IPS DF 4.7 (cell line): ENCODE measurements around the gene SKIC8.

Source experiments
- DNase-seq: peaks from one replicate; pipeline ENCODE4 v3.0.0-alpha.2; 2013; ENCODE audit warnings: low spot score; ENCODE audit errors: extremely low read depth

SKIC8 gene

GRCh38 chr15:78292219-78292618, 7.2 kb downstream of the SKIC8 start:
- no peak for DNase-seq

- no peak for DNase-seq
These were observed 7.7 kb downstream of the SKIC8 start for GRCh38 chr15:78291698-78292097.

DNA sequence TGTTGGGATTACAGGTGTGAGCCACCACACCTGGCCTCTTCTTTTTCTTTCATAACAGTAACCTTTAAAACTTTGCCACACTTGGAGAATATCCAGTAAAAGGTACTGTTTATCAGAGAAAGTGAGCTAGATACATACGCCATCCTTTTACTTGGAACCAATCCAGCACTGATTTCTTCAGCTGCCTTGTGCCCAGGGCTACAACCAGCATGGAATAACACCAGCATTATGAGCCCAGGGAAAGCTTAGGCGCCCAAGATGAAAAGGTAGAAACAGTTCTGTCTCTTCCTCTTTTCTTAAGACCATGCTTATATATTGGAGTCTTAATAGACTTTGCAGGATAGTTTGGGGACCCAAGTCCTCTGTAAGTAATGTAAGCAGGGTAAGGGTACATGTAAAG, 8.4 kb downstream of the SKIC8 start:
- no peak for DNase-seq

DNA sequence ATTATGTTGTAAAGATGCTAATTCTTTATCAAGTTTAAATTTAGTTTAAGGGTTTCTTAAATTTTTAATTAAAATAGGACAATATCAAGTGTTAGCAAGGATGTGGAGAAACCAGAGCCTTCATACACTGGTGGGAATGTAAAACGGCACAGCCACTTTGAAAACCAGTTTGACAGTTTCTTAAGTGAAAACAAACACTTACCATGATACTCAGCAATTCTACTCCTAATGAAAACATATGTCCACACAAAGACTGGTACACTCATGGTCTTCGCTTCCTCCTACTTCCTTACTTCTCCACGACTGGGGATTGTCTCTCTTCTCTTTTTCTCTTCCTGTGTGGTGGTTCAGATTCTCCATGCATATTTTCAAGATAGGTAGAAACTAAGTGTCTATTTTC, 9.2 kb downstream of the SKIC8 start:
- no peak for DNase-seq

DNA sequence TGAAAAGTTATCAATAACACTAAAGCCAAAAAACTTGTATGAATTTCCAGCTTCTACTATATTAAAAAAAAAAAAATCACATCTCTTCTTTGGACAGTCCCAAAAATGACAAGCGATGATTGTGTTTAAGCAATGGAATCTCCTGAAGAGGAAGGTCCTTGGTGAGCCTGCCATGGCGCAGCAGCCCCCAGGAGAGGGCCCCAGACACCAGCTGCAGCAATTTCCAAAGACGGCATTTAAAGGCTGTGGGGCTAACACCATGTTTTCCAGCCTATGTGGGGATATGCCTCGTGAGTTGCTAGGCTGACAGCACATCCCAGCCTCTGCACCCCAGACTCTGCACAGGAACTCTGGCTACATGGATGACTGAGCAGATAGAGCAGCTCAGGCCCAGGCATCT, 14.7 kb downstream of the SKIC8 start:
- no peak for DNase-seq

DNA sequence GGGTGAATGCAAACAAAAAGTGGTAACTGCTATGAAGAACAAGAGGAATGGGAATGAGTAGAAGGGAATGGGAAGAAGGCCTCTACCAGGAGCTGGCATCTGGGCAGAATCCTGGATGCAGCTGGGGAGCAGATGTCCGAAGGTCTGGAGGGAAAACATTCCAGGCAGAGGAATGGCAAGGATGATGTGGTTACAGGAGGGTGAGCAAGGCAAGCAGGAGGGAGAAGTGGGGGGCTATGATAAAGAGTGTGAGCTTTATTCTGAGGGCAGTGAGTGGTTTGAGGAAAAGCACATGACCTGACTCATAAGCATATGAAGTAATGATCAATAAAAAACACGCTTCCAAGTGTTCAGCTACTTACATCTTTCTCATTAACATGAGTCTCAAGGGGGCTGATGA, 17.1 kb downstream of the SKIC8 start:
- DNase-seq, result no peak

DNA sequence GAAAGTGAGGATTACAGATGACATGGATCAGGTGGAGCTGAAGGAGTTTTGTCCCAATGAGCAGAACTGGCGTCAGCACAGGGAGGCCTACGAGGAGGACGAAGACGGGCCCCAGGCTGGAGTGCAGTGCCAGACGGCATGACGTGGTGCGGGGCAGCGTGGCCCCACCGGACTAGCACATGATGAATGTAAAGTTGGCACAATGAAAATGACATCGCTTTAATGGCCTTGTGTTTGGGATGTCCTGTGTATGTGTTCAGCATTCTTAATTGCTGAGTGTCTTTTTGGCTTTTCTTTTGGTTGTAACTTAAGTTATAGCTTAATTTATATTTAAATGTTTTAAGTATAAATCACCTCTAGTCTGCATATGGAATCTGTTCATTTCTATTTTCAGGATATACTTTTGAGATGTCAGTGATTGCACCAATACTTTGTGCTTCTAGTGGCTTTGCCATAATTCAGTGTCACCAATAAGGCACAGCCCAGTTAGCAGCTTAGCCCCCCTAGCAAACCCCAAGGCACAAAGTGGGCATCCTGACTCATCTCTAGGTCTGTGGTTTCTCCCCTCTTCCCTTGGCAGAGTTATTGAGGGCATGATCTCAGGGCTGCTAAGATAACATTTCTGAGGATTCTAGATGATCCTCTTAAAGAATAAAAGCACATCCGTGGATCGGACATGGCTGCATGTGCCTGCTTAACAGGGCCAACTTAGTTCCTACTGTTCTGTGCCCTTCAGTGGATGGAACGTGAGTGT, 18.9 kb downstream of the SKIC8 start:
- no peak for DNase-seq

GRCh38 chr15:78276064-78276943, 23.1 kb downstream of the SKIC8 start:
- DNase-seq, result no peak

DNA sequence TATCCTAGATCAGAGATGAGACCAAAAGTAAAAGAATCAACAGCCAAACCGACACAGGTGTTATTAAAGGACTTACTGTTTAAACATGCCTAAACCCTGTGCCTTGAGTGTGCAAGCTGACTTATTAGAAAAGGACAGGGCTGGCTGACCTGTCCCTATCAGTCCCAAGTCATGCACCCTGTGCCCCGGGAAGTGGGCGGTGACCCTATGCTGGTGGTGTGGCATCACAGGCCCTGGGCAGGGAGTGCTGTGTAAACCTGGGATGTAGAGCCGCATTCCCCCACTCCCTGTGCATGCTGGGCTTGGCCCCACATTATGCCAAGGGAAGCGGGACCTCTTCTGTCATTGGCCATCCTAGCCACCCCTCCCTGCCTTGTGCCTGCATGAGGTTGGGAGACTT, 24.4 kb downstream of the SKIC8 start:
- no peak for DNase-seq

GRCh38 chr15:78272776-78273175, 26.6 kb downstream of the SKIC8 start:
- no peak for DNase-seq

DNA sequence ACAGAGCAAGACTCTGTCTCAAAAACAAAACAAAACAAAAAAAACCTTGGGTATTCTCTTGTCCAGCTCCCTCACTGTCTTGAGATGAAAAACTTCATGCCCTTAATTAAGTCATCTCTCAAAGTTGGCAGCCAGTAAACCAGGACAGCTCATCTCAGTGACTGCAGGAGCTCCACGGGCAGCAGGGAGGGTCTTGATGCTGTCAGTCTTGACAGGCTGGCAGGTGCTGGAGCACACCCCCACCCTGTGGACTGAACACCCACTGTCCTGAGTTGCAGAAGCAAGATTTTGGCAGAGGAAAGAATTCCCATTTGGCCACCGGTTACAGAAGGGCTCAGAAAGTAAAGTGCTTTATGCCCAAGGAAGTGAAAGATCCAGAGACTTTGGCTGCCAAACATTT, 27.1 kb downstream of the SKIC8 start:
- no peak for DNase-seq

- no peak for DNase-seq
These were observed 32.6 kb downstream of the SKIC8 start for GRCh38 chr15:78266806-78267205.

GRCh38 chr15:78266229-78266628, 33.2 kb downstream of the SKIC8 start:
- DNase-seq, result no peak

DNA sequence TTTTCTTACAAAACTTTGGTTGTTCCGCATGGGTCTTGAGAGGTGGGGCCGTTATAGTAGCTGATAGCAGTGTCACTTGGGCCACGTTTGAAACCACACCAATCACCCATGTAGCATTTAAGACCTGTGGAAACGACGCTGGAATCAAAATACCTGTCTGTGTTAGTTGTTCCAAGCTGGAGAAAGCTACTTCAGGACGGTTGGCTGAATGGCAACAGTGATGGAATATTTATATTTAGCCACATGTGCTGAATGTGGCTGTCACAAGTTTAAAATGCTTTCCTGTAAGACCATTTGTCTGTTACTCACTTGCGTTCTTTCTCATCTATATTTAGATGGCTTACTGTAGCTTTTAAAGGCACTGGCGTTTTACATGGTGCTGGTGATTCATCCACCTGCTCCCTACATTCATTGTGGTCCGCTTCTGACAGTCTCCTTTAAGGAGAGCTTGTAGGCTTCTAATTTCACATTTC, 33.6 kb downstream of the SKIC8 start:
- no peak for DNase-seq

GRCh38 chr15:78265137-78265460, 34.3 kb downstream of the SKIC8 start:
- no peak for DNase-seq

GRCh38 chr15:78264304-78265136, 34.9 kb downstream of the SKIC8 start, which contains the start of gene DNAJA4:
Gene DNAJA4 (plus strand): TSS chr15:78264562. CDS start chr15:78264764, 202 bp downstream.
- DNase-seq, result no peak

DNA sequence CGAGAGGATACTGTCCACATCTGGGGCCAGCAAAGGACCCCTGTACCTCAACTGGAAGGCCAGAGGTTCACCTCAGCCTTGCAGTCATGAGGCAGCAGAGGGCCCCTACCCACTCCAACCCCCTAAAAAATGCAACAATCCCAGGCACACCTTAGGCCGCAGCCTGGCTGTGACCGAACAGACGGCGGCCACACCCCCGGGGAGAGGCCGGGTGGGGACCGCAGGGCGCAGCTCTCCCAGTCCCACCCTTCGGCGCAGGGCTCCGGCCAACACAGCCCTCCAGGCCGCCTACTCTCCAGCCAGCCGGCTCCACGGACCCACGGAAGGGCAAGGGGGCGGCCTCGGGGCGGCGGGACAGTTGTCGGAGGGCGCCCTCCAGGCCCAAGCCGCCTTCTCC, 35.5 kb downstream of the SKIC8 start:
- no peak for DNase-seq

- DNase-seq, result no peak
These were observed 36.0 kb downstream of the SKIC8 start for GRCh38 chr15:78263351-78263781.

- DNase-seq, result no peak
These were observed 38.3 kb downstream of the SKIC8 start for GRCh38 chr15:78261062-78261461.

GRCh38 chr15:78260489-78260888, 38.9 kb downstream of the SKIC8 start:
- no peak for DNase-seq

- no peak for DNase-seq
These were observed 40.2 kb downstream of the SKIC8 start for GRCh38 chr15:78259232-78259631.

DNA sequence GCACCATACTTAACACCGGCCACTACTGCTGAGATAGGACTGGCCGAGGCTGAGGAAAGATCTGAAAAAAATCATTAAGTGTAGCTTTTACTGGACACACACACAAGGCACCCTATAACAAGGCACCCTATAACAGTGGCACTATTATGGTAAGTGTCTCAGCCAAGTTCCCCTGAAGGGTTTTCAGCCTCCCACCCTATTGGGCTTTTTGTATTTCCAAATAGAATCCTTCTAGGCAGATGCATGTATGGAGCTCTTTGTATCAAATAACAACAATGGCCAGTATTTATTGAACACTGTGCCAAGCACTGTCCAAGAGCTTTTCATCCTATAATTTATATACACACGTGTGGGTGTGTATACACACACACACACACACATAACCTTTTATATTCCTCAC, 41.7 kb downstream of the SKIC8 start:
- no peak for DNase-seq
